Left lung (tissue), 10 donors: ENCODE data around the gene EDEM1. TPM values are rescaled to one million over a fixed set of nuclear protein-coding genes. Genes with fewer than 3 reads are reported as not detected.

Source experiments
- ATAC-seq: fragments of 200-7000 bp; cut with Tn5 transposase; one replicate; pipeline ENCODE4 v1.9.1; 2020; ENCODE audit warnings: moderate library complexity
- DNase-seq, 4 donors: peaks; one replicate each; pipeline ENCODE4 v3.0.0-alpha.2; 2013 to 2020
- H3K27ac ChIP-seq, 2 donors: fragments of 200-600 bp; sonication (generic) in 1 of 2; one replicate each; pipeline versions ENCODE4 v1.5.0 to v1.8.0; 2020 to 2021
- H3K27me3 ChIP-seq, 2 donors: fragments of 200-600 bp; sonication (generic) in 1 of 2; one replicate each; pipeline versions ENCODE4 v1.5.0 to v1.8.0; 2020 to 2021
- H3K36me3 ChIP-seq, 2 donors: fragments of 200-600 bp; sonication (generic) in 1 of 2; one replicate each; pipeline versions ENCODE4 v1.5.0 to v1.8.0; 2020 to 2021
- H3K4me1 ChIP-seq, 2 donors: fragments of 200-600 bp; one replicate each; pipeline ENCODE4 v1.8.0; 2021
- H3K4me3 ChIP-seq, 2 donors: fragments of 200-600 bp; sonication (generic) in 1 of 2; one replicate each; pipeline versions ENCODE4 v1.5.0 to v1.8.0; 2020 to 2021; ENCODE audit warnings: mild to moderate bottlenecking in 1 of 2
- H3K9me3 ChIP-seq, 2 donors: fragments of 200-600 bp; sonication (generic) in 1 of 2; one replicate each; pipeline versions ENCODE4 v1.5.0 to v1.8.0; 2020 to 2021
- CTCF ChIP-seq, 2 donors: fragments of 200-600 bp; sonication (generic) in 1 of 2; IDR thresholded peaks; one replicate each; pipeline versions ENCODE4 v1.5.0 to v1.8.0; 2021; ENCODE audit warnings: antibody characterized with exemption in 2 of 2
- intact Hi-C, 2 donors: fragments of 100-400 bp; cut with DNase I; formaldehyde crosslinking; loops; one replicate each; pipeline versions ENCODE4 v1.11.2 to v1.14.2; 2022
- polyA plus RNA-seq, 6 donors: library from polyadenylated mRNA; unstranded; fragments of 120-200 nt; gene quantifications; one replicate each; pipeline ENCODE4 v1.2.1, GENCODE V29; 2013; ENCODE audit not compliant: insufficient read length in 6 of 6
- total RNA-seq, 2 donors: library from RNA; stranded (reverse); fragmentation: NEBNext Ultra II Directional; extraction: Animal tissue kit (Norgen Biotek cat#: 25700); gene quantifications; one replicate each; pipeline ENCODE4 v1.2.1, GENCODE V29; 2021
- donor health status: DM: no; HTN: yes; CAD: no.
- donor health status: DM: no; HTN: no; CAD: no.

Gene EDEM1
- total and polyA plus RNA-seq, 8 donors, result 24.1 to 104 (median 28.3) TPM

DNA sequence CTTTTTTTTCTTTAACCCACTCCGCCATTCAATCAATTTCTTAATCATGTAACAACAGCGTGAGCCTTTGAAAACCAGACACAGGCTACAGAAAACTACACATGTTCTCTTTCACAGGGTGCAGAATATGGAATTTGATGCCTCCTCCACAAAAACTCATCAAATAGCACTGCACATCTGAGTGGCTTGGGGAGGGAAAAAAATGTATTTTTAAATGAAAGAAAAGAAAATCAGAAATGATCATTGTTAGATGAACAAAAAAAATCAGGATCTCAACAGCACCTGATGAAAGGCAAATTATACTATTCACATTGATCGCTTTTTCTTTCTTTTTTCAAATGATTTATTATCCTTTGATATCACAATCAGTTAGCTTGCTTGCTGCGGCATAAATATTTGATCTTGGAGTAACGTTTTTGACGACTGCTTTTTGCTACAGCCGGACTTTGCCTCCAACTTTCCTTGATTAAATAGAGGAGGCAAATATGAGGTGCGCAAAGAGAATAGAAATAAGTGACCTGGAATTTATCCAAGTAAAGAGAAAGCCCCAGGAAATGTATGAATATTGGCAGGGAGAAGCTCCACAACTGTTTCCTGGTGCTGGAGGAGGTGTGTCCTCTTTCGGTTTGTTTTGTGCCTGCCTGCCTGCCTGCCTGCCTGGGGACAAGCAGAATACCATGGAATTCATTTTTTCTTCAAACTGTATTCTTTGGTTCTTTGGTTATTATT lies 63.1 kb downstream of the EDEM1 start:
- peak; percentile 91 for ATAC-seq
- no peaks in the 10 kb centered on the region for H3K27me3 ChIP-seq
- H3K4me3 ChIP-seq, result peak overlapping the region in 1 of 2 donors; percentile 7
- intact Hi-C loops, result no loop called here
- no peaks in the 10 kb centered on the region for H3K9me3 ChIP-seq
- no peaks in the 10 kb centered on the region for H3K4me1 ChIP-seq
- H3K36me3 ChIP-seq, result no peaks in the 10 kb centered on the region
- H3K27ac ChIP-seq, result no peak overlapping the region
- peak in 2 of 4 donors; percentile 10 for DNase-seq
- TF ChIP-seq CTCF (IDR thresholded peaks at IDR 0.05), result no peak

GRCh38 chr3:5251196-5251583 lies 63.7 kb downstream of the EDEM1 start:
- no peaks in the 10 kb centered on the region for H3K9me3 ChIP-seq
- TF ChIP-seq CTCF (IDR thresholded peaks at IDR 0.05), result no peak
- no peaks in the 10 kb centered on the region for H3K27me3 ChIP-seq
- peak; percentile 86 for ATAC-seq
- H3K36me3 ChIP-seq, result no peaks in the 10 kb centered on the region
- DNase-seq, result no peak
- intact Hi-C loops, result no loop called here
- no peak overlapping the region for H3K27ac ChIP-seq
- H3K4me1 ChIP-seq, result no peaks in the 10 kb centered on the region
- H3K4me3 ChIP-seq, result peak overlapping the region in 1 of 2 donors; percentile 7

DNA sequence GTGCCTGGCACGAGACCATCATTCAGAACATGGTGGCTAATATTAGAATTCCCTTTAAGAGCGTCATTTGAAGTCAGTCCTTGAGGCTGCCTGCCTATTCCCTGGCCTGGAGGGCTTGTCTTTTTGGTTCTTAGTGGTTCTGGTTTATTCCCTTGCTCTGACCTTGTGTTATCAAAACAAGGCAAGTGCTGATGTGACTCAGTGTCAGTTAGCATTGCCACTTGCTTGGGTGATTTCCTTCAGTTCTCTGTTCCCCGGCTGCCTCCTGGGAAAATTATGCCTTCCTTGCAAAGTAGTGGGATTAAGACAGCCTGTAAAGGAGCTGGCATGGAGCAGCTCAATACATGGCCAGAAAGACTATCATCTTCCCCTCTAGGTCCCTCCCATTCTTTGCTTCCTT lies 64.6 kb downstream of the EDEM1 start:
- TF ChIP-seq CTCF (IDR thresholded peaks at IDR 0.05), result no peak
- H3K27ac ChIP-seq, result no peak overlapping the region
- intact Hi-C loops, result no loop called here

DNA sequence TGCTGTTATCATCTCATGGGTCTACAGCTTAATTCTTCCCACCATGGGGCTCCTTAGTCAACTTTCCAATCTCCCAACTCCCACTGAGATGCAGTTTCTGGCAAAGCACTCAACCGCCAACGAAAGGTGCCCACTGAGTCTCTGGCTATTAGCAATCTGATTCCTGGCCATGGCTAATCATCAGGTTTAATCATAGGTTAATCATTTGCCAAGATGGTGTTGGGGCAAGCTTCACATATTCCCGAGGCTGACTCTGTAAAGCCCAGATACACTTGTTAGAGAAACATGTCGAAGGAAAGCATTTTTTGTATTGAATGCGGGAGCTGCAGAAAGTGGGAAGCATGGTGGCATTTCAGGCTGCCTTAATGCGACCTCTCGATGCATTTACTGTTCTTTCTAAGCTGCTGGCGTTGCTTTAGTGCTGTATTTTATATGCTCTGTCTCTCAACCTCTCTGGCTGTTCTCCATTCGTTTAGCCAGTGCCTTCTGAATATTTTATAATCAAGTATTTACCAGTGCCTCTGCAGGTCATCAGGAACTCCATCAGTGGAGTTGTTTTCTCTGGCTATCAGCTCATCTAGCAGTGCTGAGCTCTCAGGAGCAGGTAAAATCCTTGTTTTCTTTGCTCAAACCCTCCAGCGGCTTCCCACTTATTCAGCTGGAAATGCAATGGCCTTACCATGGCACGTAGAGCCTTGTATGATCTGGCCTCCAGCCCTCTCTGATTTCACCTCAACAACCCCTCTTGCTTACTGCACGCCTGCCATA lies 67.0 kb downstream of the EDEM1 start:
- no peaks in the 10 kb centered on the region for H3K4me1 ChIP-seq
- TF ChIP-seq CTCF (IDR thresholded peaks at IDR 0.05), result no peak
- no peak overlapping the region for H3K27ac ChIP-seq
- no peak overlapping the region for H3K4me3 ChIP-seq
- ATAC-seq (no peak), DNase-seq (no peak)
- no peaks in the 10 kb centered on the region for H3K9me3 ChIP-seq
- no peaks in the 10 kb centered on the region for H3K36me3 ChIP-seq
- intact Hi-C loops, result no loop called here
- no peaks in the 10 kb centered on the region for H3K27me3 ChIP-seq

More for the DNA sequence above, 64.6 kb downstream of the EDEM1 start:
- Histone ChIP-seq H3K4me1 (no peaks in the 10 kb centered on the region), H3K36me3 (no peaks in the 10 kb centered on the region), H3K9me3 (no peaks in the 10 kb centered on the region), H3K4me3 (no peak overlapping the region), H3K27me3 (no peaks in the 10 kb centered on the region)
- DNase-seq (no peak), ATAC-seq (no peak)
